ENCODE results near the gene PER1. TPM values are rescaled to one million over a fixed set of nuclear protein-coding genes. Genes with fewer than 3 reads are reported as not detected.
A peak's percentile ranks its signal among the peaks of the same experiment; 100 is the strongest.

The PER1 gene
- total and polyA plus RNA-seq, 9 of the 15 experiments (the other 6 are each of a cell fraction or from before 2014, with no cell fraction given) = 0.13 to 26.0 (median 3.4) TPM

DNA sequence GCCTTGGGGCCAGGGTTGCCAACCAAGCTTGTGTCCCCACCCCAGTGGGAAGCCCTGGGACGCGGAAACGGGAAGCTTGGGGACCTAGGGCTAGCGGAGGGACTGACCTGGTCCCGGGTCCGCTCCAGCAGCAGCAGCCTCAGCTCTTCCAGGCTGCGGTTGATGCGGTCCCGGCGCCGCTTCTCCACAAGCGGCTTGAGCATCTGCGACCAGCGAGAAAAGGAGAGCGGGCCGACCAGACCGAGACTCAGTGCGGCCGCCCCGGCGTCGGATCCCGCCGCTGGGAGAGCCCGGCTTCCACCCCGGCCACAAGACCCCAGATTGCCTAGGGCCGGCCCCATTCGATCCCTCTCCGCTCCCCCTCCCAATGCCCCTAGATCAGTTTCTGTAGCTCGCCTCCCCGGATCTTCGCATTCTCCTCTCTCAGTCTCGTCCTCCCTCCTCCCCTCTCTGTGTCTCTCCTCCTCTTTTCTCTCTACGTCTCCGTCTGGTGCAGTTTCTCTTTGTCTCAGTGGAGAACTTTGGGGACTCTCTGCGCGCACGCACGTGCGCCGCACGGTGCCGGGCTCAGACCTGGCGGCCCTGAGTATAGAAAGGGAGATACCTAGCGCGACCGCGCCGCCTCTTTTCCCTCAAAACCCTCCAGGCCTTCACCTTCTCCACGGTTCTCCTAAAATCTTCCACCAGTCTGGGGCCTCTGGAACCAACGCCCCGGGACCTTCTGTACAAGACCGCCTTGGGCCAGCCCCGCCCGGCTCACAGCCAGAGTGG lies 29.1 kb downstream of the PER1 start (continued):
- TF ChIP-seq, protein P1, sequence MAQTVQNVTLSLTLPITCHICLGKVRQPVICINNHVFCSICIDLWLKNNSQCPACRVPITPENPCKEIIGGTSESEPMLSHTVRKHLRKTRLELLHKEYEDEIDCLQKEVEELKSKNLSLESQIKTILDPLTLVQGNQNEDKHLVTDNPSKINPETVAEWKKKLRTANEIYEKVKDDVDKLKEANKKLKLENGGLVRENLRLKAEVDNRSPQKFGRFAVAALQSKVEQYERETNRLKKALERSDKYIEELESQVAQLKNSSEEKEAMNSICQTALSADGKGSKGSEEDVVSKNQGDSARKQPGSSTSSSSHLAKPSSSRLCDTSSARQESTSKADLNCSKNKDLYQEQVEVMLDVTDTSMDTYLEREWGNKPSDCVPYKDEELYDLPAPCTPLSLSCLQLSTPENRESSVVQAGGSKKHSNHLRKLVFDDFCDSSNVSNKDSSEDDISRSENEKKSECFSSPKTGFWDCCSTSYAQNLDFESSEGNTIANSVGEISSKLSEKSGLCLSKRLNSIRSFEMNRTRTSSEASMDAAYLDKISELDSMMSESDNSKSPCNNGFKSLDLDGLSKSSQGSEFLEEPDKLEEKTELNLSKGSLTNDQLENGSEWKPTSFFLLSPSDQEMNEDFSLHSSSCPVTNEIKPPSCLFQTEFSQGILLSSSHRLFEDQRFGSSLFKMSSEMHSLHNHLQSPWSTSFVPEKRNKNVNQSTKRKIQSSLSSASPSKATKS (CRISPR knock-in tag; IDR thresholded peaks at IDR 0.05) = no peak
- TF ChIP-seq, protein P2, sequence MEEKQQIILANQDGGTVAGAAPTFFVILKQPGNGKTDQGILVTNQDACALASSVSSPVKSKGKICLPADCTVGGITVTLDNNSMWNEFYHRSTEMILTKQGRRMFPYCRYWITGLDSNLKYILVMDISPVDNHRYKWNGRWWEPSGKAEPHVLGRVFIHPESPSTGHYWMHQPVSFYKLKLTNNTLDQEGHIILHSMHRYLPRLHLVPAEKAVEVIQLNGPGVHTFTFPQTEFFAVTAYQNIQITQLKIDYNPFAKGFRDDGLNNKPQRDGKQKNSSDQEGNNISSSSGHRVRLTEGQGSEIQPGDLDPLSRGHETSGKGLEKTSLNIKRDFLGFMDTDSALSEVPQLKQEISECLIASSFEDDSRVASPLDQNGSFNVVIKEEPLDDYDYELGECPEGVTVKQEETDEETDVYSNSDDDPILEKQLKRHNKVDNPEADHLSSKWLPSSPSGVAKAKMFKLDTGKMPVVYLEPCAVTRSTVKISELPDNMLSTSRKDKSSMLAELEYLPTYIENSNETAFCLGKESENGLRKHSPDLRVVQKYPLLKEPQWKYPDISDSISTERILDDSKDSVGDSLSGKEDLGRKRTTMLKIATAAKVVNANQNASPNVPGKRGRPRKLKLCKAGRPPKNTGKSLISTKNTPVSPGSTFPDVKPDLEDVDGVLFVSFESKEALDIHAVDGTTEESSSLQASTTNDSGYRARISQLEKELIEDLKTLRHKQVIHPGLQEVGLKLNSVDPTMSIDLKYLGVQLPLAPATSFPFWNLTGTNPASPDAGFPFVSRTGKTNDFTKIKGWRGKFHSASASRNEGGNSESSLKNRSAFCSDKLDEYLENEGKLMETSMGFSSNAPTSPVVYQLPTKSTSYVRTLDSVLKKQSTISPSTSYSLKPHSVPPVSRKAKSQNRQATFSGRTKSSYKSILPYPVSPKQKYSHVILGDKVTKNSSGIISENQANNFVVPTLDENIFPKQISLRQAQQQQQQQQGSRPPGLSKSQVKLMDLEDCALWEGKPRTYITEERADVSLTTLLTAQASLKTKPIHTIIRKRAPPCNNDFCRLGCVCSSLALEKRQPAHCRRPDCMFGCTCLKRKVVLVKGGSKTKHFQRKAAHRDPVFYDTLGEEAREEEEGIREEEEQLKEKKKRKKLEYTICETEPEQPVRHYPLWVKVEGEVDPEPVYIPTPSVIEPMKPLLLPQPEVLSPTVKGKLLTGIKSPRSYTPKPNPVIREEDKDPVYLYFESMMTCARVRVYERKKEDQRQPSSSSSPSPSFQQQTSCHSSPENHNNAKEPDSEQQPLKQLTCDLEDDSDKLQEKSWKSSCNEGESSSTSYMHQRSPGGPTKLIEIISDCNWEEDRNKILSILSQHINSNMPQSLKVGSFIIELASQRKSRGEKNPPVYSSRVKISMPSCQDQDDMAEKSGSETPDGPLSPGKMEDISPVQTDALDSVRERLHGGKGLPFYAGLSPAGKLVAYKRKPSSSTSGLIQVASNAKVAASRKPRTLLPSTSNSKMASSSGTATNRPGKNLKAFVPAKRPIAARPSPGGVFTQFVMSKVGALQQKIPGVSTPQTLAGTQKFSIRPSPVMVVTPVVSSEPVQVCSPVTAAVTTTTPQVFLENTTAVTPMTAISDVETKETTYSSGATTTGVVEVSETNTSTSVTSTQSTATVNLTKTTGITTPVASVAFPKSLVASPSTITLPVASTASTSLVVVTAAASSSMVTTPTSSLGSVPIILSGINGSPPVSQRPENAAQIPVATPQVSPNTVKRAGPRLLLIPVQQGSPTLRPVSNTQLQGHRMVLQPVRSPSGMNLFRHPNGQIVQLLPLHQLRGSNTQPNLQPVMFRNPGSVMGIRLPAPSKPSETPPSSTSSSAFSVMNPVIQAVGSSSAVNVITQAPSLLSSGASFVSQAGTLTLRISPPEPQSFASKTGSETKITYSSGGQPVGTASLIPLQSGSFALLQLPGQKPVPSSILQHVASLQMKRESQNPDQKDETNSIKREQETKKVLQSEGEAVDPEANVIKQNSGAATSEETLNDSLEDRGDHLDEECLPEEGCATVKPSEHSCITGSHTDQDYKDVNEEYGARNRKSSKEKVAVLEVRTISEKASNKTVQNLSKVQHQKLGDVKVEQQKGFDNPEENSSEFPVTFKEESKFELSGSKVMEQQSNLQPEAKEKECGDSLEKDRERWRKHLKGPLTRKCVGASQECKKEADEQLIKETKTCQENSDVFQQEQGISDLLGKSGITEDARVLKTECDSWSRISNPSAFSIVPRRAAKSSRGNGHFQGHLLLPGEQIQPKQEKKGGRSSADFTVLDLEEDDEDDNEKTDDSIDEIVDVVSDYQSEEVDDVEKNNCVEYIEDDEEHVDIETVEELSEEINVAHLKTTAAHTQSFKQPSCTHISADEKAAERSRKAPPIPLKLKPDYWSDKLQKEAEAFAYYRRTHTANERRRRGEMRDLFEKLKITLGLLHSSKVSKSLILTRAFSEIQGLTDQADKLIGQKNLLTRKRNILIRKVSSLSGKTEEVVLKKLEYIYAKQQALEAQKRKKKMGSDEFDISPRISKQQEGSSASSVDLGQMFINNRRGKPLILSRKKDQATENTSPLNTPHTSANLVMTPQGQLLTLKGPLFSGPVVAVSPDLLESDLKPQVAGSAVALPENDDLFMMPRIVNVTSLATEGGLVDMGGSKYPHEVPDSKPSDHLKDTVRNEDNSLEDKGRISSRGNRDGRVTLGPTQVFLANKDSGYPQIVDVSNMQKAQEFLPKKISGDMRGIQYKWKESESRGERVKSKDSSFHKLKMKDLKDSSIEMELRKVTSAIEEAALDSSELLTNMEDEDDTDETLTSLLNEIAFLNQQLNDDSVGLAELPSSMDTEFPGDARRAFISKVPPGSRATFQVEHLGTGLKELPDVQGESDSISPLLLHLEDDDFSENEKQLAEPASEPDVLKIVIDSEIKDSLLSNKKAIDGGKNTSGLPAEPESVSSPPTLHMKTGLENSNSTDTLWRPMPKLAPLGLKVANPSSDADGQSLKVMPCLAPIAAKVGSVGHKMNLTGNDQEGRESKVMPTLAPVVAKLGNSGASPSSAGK (IDR thresholded peaks at IDR 0.05) = peak; percentile 87
- TF ChIP-seq RHOXF2B (CRISPR knock-in tag; conservative IDR thresholded peaks at IDR 0.05) (no peak), PHB (CRISPR knock-in tag; IDR thresholded peaks at IDR 0.05) (no peak), SRF (CRISPR knock-in tag; IDR thresholded peaks at IDR 0.05) (no peak), ZNF408 (CRISPR knock-in tag; IDR thresholded peaks at IDR 0.05; ENCODE audit: low read depth) (no peak), L3MBTL2 (IDR thresholded peaks at IDR 0.05) (peak; percentile 58), FOS (IDR thresholded peaks at IDR 0.05; ENCODE audit: extremely low read depth, insufficient read length) (no peak)
- TF ChIP-seq, protein P3, sequence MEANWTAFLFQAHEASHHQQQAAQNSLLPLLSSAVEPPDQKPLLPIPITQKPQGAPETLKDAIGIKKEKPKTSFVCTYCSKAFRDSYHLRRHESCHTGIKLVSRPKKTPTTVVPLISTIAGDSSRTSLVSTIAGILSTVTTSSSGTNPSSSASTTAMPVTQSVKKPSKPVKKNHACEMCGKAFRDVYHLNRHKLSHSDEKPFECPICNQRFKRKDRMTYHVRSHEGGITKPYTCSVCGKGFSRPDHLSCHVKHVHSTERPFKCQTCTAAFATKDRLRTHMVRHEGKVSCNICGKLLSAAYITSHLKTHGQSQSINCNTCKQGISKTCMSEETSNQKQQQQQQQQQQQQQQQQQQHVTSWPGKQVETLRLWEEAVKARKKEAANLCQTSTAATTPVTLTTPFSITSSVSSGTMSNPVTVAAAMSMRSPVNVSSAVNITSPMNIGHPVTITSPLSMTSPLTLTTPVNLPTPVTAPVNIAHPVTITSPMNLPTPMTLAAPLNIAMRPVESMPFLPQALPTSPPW (CRISPR knock-in tag; IDR thresholded peaks at IDR 0.05) = no peak
- TF ChIP-seq, protein P4, sequence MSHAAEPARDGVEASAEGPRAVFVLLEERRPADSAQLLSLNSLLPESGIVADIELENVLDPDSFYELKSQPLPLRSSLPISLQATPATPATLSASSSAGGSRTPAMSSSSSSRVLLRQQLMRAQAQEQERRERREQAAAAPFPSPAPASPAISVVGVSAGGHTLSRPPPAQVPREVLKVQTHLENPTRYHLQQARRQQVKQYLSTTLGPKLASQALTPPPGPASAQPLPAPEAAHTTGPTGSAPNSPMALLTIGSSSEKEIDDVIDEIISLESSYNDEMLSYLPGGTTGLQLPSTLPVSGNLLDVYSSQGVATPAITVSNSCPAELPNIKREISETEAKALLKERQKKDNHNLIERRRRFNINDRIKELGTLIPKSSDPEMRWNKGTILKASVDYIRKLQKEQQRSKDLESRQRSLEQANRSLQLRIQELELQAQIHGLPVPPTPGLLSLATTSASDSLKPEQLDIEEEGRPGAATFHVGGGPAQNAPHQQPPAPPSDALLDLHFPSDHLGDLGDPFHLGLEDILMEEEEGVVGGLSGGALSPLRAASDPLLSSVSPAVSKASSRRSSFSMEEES (CRISPR knock-in tag; IDR thresholded peaks at IDR 0.05) = no peak

All from K562 (cell line).